Measurements from ENCODE around the gene MXD3. TPM values are rescaled to one million over a fixed set of nuclear protein-coding genes. Genes with fewer than 3 reads are reported as not detected.
A peak's percentile ranks its signal among the peaks of the same experiment; 100 is the strongest.
"Not testable (repeated sequence)": the region's sequence is repeated elsewhere in the genome, so short reads cannot be mapped to it uniquely, and the experiment has no call there.

The MXD3 gene
- total RNA-seq (2022) (24.3 and 36.3 TPM in 2 replicates), Bru-seq, nascent RNA (percentile 61 among the genes with signal in this experiment), BruChase-seq, experiment 1, labeled RNA remaining after a 6-hour chase (percentile 74 among the genes with signal in this experiment), BruChase-seq, experiment 2, labeled RNA remaining after a 2-hour chase (percentile 69 among the genes with signal in this experiment)
- long read RNA-seq, transcript MXD3-201 (5 exons, 1,534 nt), result minor isoform, 5 of 30 reads
- long read RNA-seq, transcript MXD3-203 (6 exons, 1,483 nt), result major isoform, 15 of 30 reads
- long read RNA-seq, partial matches to known transcripts, result 2 of 30 reads
- long read RNA-seq, other reads (novel, unspliced or antisense), result 8 of 30 reads

- intact Hi-C loops (cut with micrococcal nuclease; ENCODE audit: unreplicated experiment), result loop anchor here (5.0 kb wide), 1 partner anchor 140 kb away; no protein-coding TSS in a partner anchor
- BruUV-seq (replicated peaks), result no TSS peak
- Mint-ChIP-seq H3K4me1 (ENCODE audit: low read depth, unreplicated experiment) (peaks cover 42% of the 10 kb centered on the region), H3K27ac (ENCODE audit: unreplicated experiment) (peak within 1 kb of the TSS; percentile 79), H3K4me3 (ENCODE audit: low read depth, unreplicated experiment) (peak within 1 kb of the TSS; percentile 71), H3K9me3 (ENCODE audit: low read depth, unreplicated experiment) (no peaks in the 10 kb centered on the region), H3K36me3 (ENCODE audit: insufficient read depth, unreplicated experiment) (peaks cover 66% of the 10 kb centered on the region), H3K27me3 (ENCODE audit: unreplicated experiment) (no peaks in the 10 kb centered on the region)
- DNase-seq, result peak; percentile 99
- no peak for TF ChIP-seq CTCF (IDR thresholded peaks at IDR 0.05; ENCODE audit: unreplicated experiment)
- CTCF ChIA-PET, result interaction anchor here (0.8 to 2.8 kb wide), 7 partner anchors 10 to 145 kb away, joined by 3 to 18 read pairs (median 5); partner anchors contain the start of gene GRK6
Measured at GRCh38 chr5:177311723-177312648, at the start of gene MXD3. Gene MXD3, minus strand, starts transcription at chr5:177311898. Its CDS starts 68 bp downstream, at chr5:177311830.

DNA sequence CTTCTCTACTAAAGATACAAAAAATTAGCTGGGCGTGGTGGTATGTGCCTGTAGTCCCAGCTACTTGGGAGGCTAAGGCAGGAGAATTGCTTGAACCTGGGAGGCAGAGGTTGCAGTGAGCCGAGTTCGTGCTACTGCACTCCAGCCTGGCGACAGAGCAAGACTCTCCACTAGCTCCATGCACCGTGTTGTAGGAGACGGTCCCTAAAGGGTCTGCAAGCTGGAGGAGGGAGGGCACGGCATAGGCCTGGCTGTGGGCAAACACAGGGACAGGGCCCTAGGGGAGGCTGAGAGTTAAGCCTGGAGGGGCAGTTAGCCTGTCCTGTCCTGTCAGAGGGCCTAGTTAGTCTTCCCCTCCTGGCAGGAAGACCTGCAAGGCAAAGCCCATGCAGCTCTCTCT, 49.0 kb upstream of the MXD3 start:
- H3K27ac Mint-ChIP-seq (ENCODE audit: unreplicated experiment); H3K27me3 Mint-ChIP-seq (ENCODE audit: unreplicated experiment); intact Hi-C loops (cut with micrococcal nuclease; ENCODE audit: unreplicated experiment); H3K4me3 Mint-ChIP-seq (ENCODE audit: low read depth, unreplicated experiment); H3K9me3 Mint-ChIP-seq (ENCODE audit: low read depth, unreplicated experiment); BruUV-seq (replicated peaks); DNase-seq: not testable (repeated sequence)
- Mint-ChIP-seq H3K4me1 (ENCODE audit: low read depth, unreplicated experiment) (peaks cover 39% of the 10 kb centered on the region), H3K36me3 (ENCODE audit: insufficient read depth, unreplicated experiment) (peaks cover 17% of the 10 kb centered on the region)
- CTCF ChIA-PET, result interaction anchor here (1.0 to 1.4 kb wide), 3 partner anchors 29 to 51 kb away, joined by 4 to 12 read pairs (median 4); no protein-coding TSS in a partner anchor

- H3K36me3 Mint-ChIP-seq (ENCODE audit: insufficient read depth, unreplicated experiment), result peaks cover 20% of the 10 kb centered on the region
- no peak overlapping the region for H3K4me3 Mint-ChIP-seq (ENCODE audit: low read depth, unreplicated experiment)
- DNase-seq, result no peak
- no peaks in the 10 kb centered on the region for H3K27me3 Mint-ChIP-seq (ENCODE audit: unreplicated experiment)
- H3K27ac Mint-ChIP-seq (ENCODE audit: unreplicated experiment), result no peak overlapping the region
- TF ChIP-seq CTCF (IDR thresholded peaks at IDR 0.05; ENCODE audit: unreplicated experiment), result no peak
- intact Hi-C loops (cut with micrococcal nuclease; ENCODE audit: unreplicated experiment), result no loop called here
- CTCF ChIA-PET, result interaction anchor here (0.6 kb wide), 1 partner anchor 775 kb away, joined by 3 read pairs; no protein-coding TSS in a partner anchor
- H3K4me1 Mint-ChIP-seq (ENCODE audit: low read depth, unreplicated experiment), result peaks cover 45% of the 10 kb centered on the region
- H3K9me3 Mint-ChIP-seq (ENCODE audit: low read depth, unreplicated experiment), result no peaks in the 10 kb centered on the region
- no TSS peak for BruUV-seq (replicated peaks)
Measured at GRCh38 chr5:177359860-177360259, 48.2 kb upstream of the MXD3 start.

DNA sequence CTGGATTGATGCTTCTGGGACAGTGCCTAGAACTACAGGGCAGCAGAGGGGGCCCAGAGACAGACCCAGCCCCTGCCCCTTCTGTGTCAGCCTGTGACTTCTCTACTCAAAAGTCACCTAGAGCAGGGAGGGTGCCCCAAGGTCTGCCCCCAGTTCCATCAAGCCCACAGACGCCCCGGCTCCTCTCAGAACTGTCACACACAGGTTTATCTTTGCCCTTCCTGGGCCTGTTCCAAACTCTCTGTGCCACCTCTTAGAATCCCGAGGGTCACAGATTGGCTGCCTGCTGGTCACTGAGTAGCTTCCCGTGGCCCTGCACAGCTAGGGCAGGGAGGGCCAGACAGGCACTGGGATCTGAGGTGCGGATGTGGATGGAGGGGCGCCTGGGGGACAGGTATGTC, 47.8 kb upstream of the MXD3 start:
- no peaks in the 10 kb centered on the region for H3K27me3 Mint-ChIP-seq (ENCODE audit: unreplicated experiment)
- CTCF ChIA-PET, result interaction anchor here (0.9 to 1.0 kb wide), 2 partner anchors 12 to 30 kb away, joined by 3 read pairs; no protein-coding TSS in a partner anchor
- peaks cover 4% of the 10 kb centered on the region for H3K9me3 Mint-ChIP-seq (ENCODE audit: low read depth, unreplicated experiment)
- no peak overlapping the region for H3K4me3 Mint-ChIP-seq (ENCODE audit: low read depth, unreplicated experiment)
- intact Hi-C loops (cut with micrococcal nuclease; ENCODE audit: unreplicated experiment), result no loop called here
- H3K4me1 Mint-ChIP-seq (ENCODE audit: low read depth, unreplicated experiment), result peaks cover 49% of the 10 kb centered on the region
- DNase-seq, result no peak
- peaks cover 24% of the 10 kb centered on the region for H3K36me3 Mint-ChIP-seq (ENCODE audit: insufficient read depth, unreplicated experiment)
- TF ChIP-seq CTCF (IDR thresholded peaks at IDR 0.05; ENCODE audit: unreplicated experiment), result no peak
- no peak overlapping the region for H3K27ac Mint-ChIP-seq (ENCODE audit: unreplicated experiment)
- no TSS peak for BruUV-seq (replicated peaks)

All from Calu3 (cell line).